ENCODE data around the gene ASB5. TPM values are rescaled to one million over a fixed set of nuclear protein-coding genes. Genes with fewer than 3 reads are reported as not detected.

Gene ASB5
- total RNA-seq, 1 donor from 2014 or later, result not detected

- Mint-ChIP-seq H3K9me3 (ENCODE audit: unreplicated experiment) (no peaks in the 10 kb centered on the region), H3K27me3 (ENCODE audit: unreplicated experiment) (no peaks in the 10 kb centered on the region), H3K4me1 (ENCODE audit: low read depth, unreplicated experiment) (no peaks in the 10 kb centered on the region), H3K4me3 (ENCODE audit: unreplicated experiment) (no peak overlapping the region), H3K36me3 (ENCODE audit: unreplicated experiment) (no peaks in the 10 kb centered on the region), H3K27ac (ENCODE audit: unreplicated experiment) (no peak overlapping the region)
- no peak for DNase-seq
- no peak for TF ChIP-seq CTCF (IDR thresholded peaks at IDR 0.05; ENCODE audit: partially characterized antibody, unreplicated experiment)
Measured at GRCh38 chr4:176291748-176292147, 22.7 kb upstream of the ASB5 start.

GRCh38 chr4:176290520-176290919, 21.5 kb upstream of the ASB5 start:
- H3K36me3 Mint-ChIP-seq (ENCODE audit: unreplicated experiment), result no peaks in the 10 kb centered on the region
- no peaks in the 10 kb centered on the region for H3K4me1 Mint-ChIP-seq (ENCODE audit: low read depth, unreplicated experiment)
- no peak overlapping the region for H3K27ac Mint-ChIP-seq (ENCODE audit: unreplicated experiment)
- TF ChIP-seq CTCF (IDR thresholded peaks at IDR 0.05; ENCODE audit: partially characterized antibody, unreplicated experiment), result no peak
- H3K4me3 Mint-ChIP-seq (ENCODE audit: unreplicated experiment), result no peak overlapping the region
- DNase-seq, result no peak
- no peaks in the 10 kb centered on the region for H3K27me3 Mint-ChIP-seq (ENCODE audit: unreplicated experiment)
- H3K9me3 Mint-ChIP-seq (ENCODE audit: unreplicated experiment), result no peaks in the 10 kb centered on the region

- Mint-ChIP-seq H3K27me3 (ENCODE audit: unreplicated experiment) (no peaks in the 10 kb centered on the region), H3K4me3 (ENCODE audit: unreplicated experiment) (no peak overlapping the region), H3K4me1 (ENCODE audit: low read depth, unreplicated experiment) (no peaks in the 10 kb centered on the region), H3K9me3 (ENCODE audit: unreplicated experiment) (no peaks in the 10 kb centered on the region), H3K27ac (ENCODE audit: unreplicated experiment) (no peak overlapping the region), H3K36me3 (ENCODE audit: unreplicated experiment) (no peaks in the 10 kb centered on the region)
- no peak for DNase-seq
- TF ChIP-seq CTCF (IDR thresholded peaks at IDR 0.05; ENCODE audit: partially characterized antibody, unreplicated experiment), result no peak
Measured at GRCh38 chr4:176289561-176289960, 20.5 kb upstream of the ASB5 start.

GRCh38 chr4:176288020-176288419, 19.0 kb upstream of the ASB5 start:
- no peaks in the 10 kb centered on the region for H3K9me3 Mint-ChIP-seq (ENCODE audit: unreplicated experiment)

GRCh38 chr4:176287546-176287945, 18.5 kb upstream of the ASB5 start:
- TF ChIP-seq CTCF (IDR thresholded peaks at IDR 0.05; ENCODE audit: partially characterized antibody, unreplicated experiment), result no peak
- no peaks in the 10 kb centered on the region for H3K4me1 Mint-ChIP-seq (ENCODE audit: low read depth, unreplicated experiment)
- H3K4me3 Mint-ChIP-seq (ENCODE audit: unreplicated experiment), result no peak overlapping the region
- no peak for DNase-seq
- H3K36me3 Mint-ChIP-seq (ENCODE audit: unreplicated experiment), result no peaks in the 10 kb centered on the region
- no peaks in the 10 kb centered on the region for H3K27me3 Mint-ChIP-seq (ENCODE audit: unreplicated experiment)
- no peak overlapping the region for H3K27ac Mint-ChIP-seq (ENCODE audit: unreplicated experiment)
- no peaks in the 10 kb centered on the region for H3K9me3 Mint-ChIP-seq (ENCODE audit: unreplicated experiment)

More at GRCh38 chr4:176288020-176288419, 19.0 kb upstream of the ASB5 start:
- no peak for TF ChIP-seq CTCF (IDR thresholded peaks at IDR 0.05; ENCODE audit: partially characterized antibody, unreplicated experiment)
- Mint-ChIP-seq H3K27ac (ENCODE audit: unreplicated experiment) (no peak overlapping the region), H3K4me1 (ENCODE audit: low read depth, unreplicated experiment) (no peaks in the 10 kb centered on the region), H3K27me3 (ENCODE audit: unreplicated experiment) (no peaks in the 10 kb centered on the region), H3K4me3 (ENCODE audit: unreplicated experiment) (no peak overlapping the region), H3K36me3 (ENCODE audit: unreplicated experiment) (no peaks in the 10 kb centered on the region)
- no peak for DNase-seq

Data from glutamatergic neuron (in vitro differentiated cells).